Measurements from ENCODE around the gene ELN.
A peak's percentile ranks its signal among the peaks of the same experiment; 100 is the strongest.

Gene ELN

GRCh38 chr7:74101061-74101681, 73.2 kb downstream of the ELN start:
- in situ Hi-C loops (cut with HindIII; ENCODE audit: low pct_ligation_motif_present, low sequenced_read_pairs), result no loop called here
- H3K4me3 ChIP-seq (ENCODE audit: low read depth, low read length), result no peak overlapping the region
- no peak for TF ChIP-seq CTCF (IDR thresholded peaks at IDR 0.05; ENCODE audit: low read depth, low read length, missing control alignments)
- peaks cover 67% of the 10 kb centered on the region for H3K36me3 ChIP-seq (replicated peaks)
- no peaks in the 10 kb centered on the region for H3K27me3 ChIP-seq (replicated peaks)
- no peak for DNase-seq
- H3K27ac ChIP-seq, result no peak overlapping the region

GRCh38 chr7:74103219-74103772, 75.3 kb downstream of the ELN start:
- in situ Hi-C loops (cut with HindIII; ENCODE audit: low pct_ligation_motif_present, low sequenced_read_pairs), result no loop called here
- Histone ChIP-seq H3K27ac (no peak overlapping the region), H3K36me3 (replicated peaks) (peaks cover 73% of the 10 kb centered on the region), H3K4me3 (ENCODE audit: low read depth, low read length) (no peak overlapping the region), H3K27me3 (replicated peaks) (no peaks in the 10 kb centered on the region)
- TF ChIP-seq CTCF (IDR thresholded peaks at IDR 0.05; ENCODE audit: low read depth, low read length, missing control alignments), result no peak
- DNase-seq, result no peak

GRCh38 chr7:74104702-74105101, 76.7 kb downstream of the ELN start:
- Histone ChIP-seq H3K27ac (no peak overlapping the region), H3K4me3 (ENCODE audit: low read depth, low read length) (no peak overlapping the region), H3K36me3 (replicated peaks) (peaks cover 75% of the 10 kb centered on the region), H3K27me3 (replicated peaks) (no peaks in the 10 kb centered on the region)
- no peak for TF ChIP-seq CTCF (IDR thresholded peaks at IDR 0.05; ENCODE audit: low read depth, low read length, missing control alignments)
- in situ Hi-C loops (cut with HindIII; ENCODE audit: low pct_ligation_motif_present, low sequenced_read_pairs), result no loop called here
- DNase-seq, result peak; percentile 19

- no peak for TF ChIP-seq CTCF (IDR thresholded peaks at IDR 0.05; ENCODE audit: low read depth, low read length, missing control alignments)
- H3K27ac ChIP-seq, result no peak overlapping the region
- no peaks in the 10 kb centered on the region for H3K27me3 ChIP-seq (replicated peaks)
- H3K4me3 ChIP-seq (ENCODE audit: low read depth, low read length), result no peak overlapping the region
- in situ Hi-C loops (cut with HindIII; ENCODE audit: low pct_ligation_motif_present, low sequenced_read_pairs), result no loop called here
- peaks cover 79% of the 10 kb centered on the region for H3K36me3 ChIP-seq (replicated peaks)
- no peak for DNase-seq
Observed at GRCh38 chr7:74105992-74106391, 78.0 kb downstream of the ELN start.

- H3K27me3 ChIP-seq (replicated peaks), result no peaks in the 10 kb centered on the region
- no peak overlapping the region for H3K27ac ChIP-seq
- H3K4me3 ChIP-seq (ENCODE audit: low read depth, low read length), result no peak overlapping the region
- no peak for TF ChIP-seq CTCF (IDR thresholded peaks at IDR 0.05; ENCODE audit: low read depth, low read length, missing control alignments)
- in situ Hi-C loops (cut with HindIII; ENCODE audit: low pct_ligation_motif_present, low sequenced_read_pairs), result no loop called here
- peaks cover 82% of the 10 kb centered on the region for H3K36me3 ChIP-seq (replicated peaks)
- no peak for DNase-seq
Observed at GRCh38 chr7:74106846-74107245, 78.9 kb downstream of the ELN start.

- in situ Hi-C loops (cut with HindIII; ENCODE audit: low pct_ligation_motif_present, low sequenced_read_pairs), result no loop called here
- peak; percentile 30 for TF ChIP-seq CTCF (IDR thresholded peaks at IDR 0.05; ENCODE audit: low read depth, low read length, missing control alignments)
- Histone ChIP-seq H3K4me3 (ENCODE audit: low read depth, low read length) (no peak overlapping the region), H3K27ac (no peak overlapping the region), H3K36me3 (replicated peaks) (peaks cover 61% of the 10 kb centered on the region), H3K27me3 (replicated peaks) (no peaks in the 10 kb centered on the region)
- DNase-seq, result no peak
Observed at GRCh38 chr7:74115326-74115725, 87.4 kb downstream of the ELN start.

All from brain microvascular endothelial cell (primary cell).